NT2/D1 (cell line): ENCODE results near the gene ARVCF.

Experiments
- SUZ12 ChIP-seq: IDR thresholded peaks from 2 replicates; pipeline ENCODE4 v1.6.1; 2011; ENCODE audit not compliant: insufficient read length, insufficient read depth; ENCODE audit errors: extremely low read depth
- YY1 ChIP-seq: IDR thresholded peaks from 2 replicates; pipeline ENCODE4 v1.6.1; 2011; ENCODE audit not compliant: insufficient read length, insufficient read depth

DNA sequence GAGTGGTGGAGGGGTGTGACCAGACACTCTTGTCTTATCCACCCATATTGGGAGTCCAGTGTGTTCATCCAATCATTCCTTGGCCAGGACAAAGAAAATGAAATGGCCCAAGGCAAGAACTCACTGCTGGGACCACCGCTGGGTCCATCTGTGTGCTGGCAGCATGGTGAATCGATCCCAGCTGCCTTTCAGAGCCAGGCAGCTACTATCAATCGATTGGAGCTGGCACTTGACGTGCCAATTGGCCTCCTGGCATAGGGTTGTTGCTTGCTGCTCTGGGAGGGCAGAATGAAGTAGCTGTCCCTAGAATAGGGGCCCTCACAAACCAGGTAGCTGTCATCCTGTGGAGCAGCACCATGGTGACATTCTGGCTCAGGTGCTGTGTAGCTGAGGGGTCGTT is 1.4 kb upstream of the ARVCF start:
- TF ChIP-seq SUZ12: no peak
- TF ChIP-seq YY1: no peak
